Smooth muscle cell (in vitro differentiated cells): ENCODE results near the gene ZDHHC8. TPM values are rescaled to one million over a fixed set of nuclear protein-coding genes. Genes with fewer than 3 reads are reported as not detected.

Experiments used
- DNase-seq: peaks from one replicate; lab custom pipeline; 2025; ENCODE audit not compliant: unreplicated experiment; lab: John Stamatoyannopoulos, UW
- H2AFZ ChIP-seq: fragments of 200-600 bp; sonication (generic); 2 replicates; pipeline ENCODE4 v1.6.0; 2016; ENCODE audit warnings: antibody characterized with exemption, low read depth, mild to moderate bottlenecking
- H3F3A ChIP-seq: fragments of 200-600 bp; sonication (generic); 2 replicates; pipeline ENCODE4 v1.6.0; 2017; ENCODE audit warnings: antibody characterized with exemption, low read depth
- H3K27ac ChIP-seq: fragments of 200-600 bp; sonication (generic); 2 replicates; pipeline ENCODE4 v1.5.1; 2016; ENCODE audit warnings: low read depth, mild to moderate bottlenecking
- H3K27me3 ChIP-seq: fragments of 200-600 bp; sonication (generic); 2 replicates; pipeline ENCODE4 v1.6.1; 2016; ENCODE audit warnings: low read depth, mild to moderate bottlenecking
- H3K36me3 ChIP-seq: fragments of 200-600 bp; sonication (generic); 2 replicates; pipeline ENCODE4 v1.5.1; 2016; ENCODE audit warnings: low read depth
- H3K4me1 ChIP-seq: fragments of 200-600 bp; sonication (generic); 2 replicates; pipeline ENCODE4 v1.5.1; 2016; ENCODE audit warnings: low read depth
- H3K4me2 ChIP-seq: fragments of 200-600 bp; sonication (generic); 2 replicates; pipeline ENCODE4 v1.6.0; 2016; ENCODE audit warnings: mild to moderate bottlenecking
- H3K4me3 ChIP-seq: fragments of 200-600 bp; sonication (generic); 2 replicates; pipeline ENCODE4 v1.5.1; 2016; ENCODE audit warnings: mild to moderate bottlenecking
- H3K79me2 ChIP-seq: fragments of 200-600 bp; sonication (generic); 2 replicates; pipeline ENCODE4 v1.6.0; 2016; ENCODE audit warnings: low read depth, mild to moderate bottlenecking
- H3K9ac ChIP-seq: fragments of 200-600 bp; sonication (generic); 2 replicates; pipeline ENCODE4 v1.6.0; 2016; ENCODE audit warnings: low read depth
- H3K9me3 ChIP-seq: fragments of 200-600 bp; sonication (generic); replicated peaks from 2 replicates; pipeline ENCODE4 v1.5.1; 2016; ENCODE audit warnings: low read depth
- H4K20me1 ChIP-seq: fragments of 200-600 bp; sonication (generic); 2 replicates; pipeline ENCODE4 v1.6.0; 2016; ENCODE audit warnings: low read depth
- WGBS: methylation state at CpG from one replicate; pipeline ENCODE4 v1.1.7; 2016; ENCODE audit warnings: low lambda C conversion rate; 5-methylcytosine and 5-hydroxymethylcytosine counted together
- polyA plus RNA-seq: library from polyadenylated mRNA; unstranded; fragments of >200 nt; fragmentation: Nextera tagmentation; extraction: Ambion mirVana; gene quantifications from 2 replicates; pipeline ENCODE4 v1.2.1, GENCODE V29; 2016
- total RNA-seq: library from RNA; depleted of rRNA; stranded (reverse); fragments of >200 nt; gene quantifications from 2 replicates; pipeline ENCODE4 v1.2.3, GENCODE V29; 2014
- TF ChIP-seq, protein P1 (sequence below): fragments of 200-600 bp; sonication (generic); IDR thresholded peaks from 2 replicates; pipeline ENCODE4 v1.5.1; 2017; ENCODE audit warnings: borderline replicate concordance, mild to moderate bottlenecking, antibody characterized with exemption; ENCODE audit not compliant: insufficient read depth, poor library complexity, severe bottlenecking

Gene ZDHHC8
- total and polyA plus RNA-seq, 2 experiments from 2014 or later = 12.7 to 53.9 TPM

DNA sequence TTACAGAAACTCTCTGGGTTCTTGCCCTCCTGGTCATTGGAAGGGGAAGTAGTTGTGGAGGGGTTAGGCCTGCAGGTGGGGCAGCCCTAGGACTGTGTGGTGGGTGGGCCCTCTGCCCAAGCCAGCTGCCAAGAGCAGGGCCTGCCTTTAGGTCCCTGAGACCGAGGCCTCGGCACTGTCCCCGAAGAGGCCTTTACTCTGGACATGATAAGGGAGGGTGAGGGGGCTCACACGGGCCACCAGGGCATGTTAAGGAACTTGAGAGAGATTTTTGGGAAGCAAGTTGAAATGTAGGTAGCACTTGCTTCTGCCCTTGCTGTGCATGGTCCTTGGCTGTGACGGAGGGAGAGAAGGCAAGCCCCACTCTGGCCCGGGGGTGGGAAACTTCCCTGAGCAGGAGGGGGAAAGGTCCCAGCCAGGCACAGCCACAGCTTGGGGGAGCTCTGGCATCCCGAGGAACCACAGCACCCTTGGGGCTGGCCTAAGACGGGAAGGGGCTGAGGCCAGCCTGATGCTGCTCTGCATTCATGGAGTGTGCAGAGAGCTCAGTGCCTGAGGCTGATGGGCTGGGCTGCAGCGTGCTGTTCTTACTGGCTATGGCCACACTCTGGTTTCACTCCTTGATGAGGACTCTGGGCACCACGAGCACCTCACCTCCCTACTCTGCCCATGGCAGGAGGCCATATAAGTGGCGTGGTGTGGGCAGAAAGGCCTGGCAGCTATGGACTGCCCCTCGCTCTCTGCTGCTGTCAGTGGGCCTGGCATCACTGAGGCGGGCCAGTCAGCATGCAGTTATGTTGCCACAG is 23.4 kb upstream of the ZDHHC8 start:
- Histone ChIP-seq H2AFZ (no peak overlapping the region), H4K20me1 (peaks cover 41% of the 10 kb centered on the region), H3K4me2 (no peak overlapping the region), H3F3A (no peaks in the 10 kb centered on the region), H3K4me1 (no peaks in the 10 kb centered on the region), H3K79me2 (peaks cover 3% of the 10 kb centered on the region), H3K9me3 (no peaks in the 10 kb centered on the region), H3K27ac (no peak overlapping the region), H3K36me3 (no peaks in the 10 kb centered on the region), H3K4me3 (no peak overlapping the region), H3K9ac (no peak overlapping the region), H3K27me3 (no peaks in the 10 kb centered on the region)
- no peak for DNase-seq
- WGBS = 93% methylated on average over 13 of the region's 13 CpGs
- TF ChIP-seq, protein P1, sequence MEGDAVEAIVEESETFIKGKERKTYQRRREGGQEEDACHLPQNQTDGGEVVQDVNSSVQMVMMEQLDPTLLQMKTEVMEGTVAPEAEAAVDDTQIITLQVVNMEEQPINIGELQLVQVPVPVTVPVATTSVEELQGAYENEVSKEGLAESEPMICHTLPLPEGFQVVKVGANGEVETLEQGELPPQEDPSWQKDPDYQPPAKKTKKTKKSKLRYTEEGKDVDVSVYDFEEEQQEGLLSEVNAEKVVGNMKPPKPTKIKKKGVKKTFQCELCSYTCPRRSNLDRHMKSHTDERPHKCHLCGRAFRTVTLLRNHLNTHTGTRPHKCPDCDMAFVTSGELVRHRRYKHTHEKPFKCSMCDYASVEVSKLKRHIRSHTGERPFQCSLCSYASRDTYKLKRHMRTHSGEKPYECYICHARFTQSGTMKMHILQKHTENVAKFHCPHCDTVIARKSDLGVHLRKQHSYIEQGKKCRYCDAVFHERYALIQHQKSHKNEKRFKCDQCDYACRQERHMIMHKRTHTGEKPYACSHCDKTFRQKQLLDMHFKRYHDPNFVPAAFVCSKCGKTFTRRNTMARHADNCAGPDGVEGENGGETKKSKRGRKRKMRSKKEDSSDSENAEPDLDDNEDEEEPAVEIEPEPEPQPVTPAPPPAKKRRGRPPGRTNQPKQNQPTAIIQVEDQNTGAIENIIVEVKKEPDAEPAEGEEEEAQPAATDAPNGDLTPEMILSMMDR = no peak

DNA sequence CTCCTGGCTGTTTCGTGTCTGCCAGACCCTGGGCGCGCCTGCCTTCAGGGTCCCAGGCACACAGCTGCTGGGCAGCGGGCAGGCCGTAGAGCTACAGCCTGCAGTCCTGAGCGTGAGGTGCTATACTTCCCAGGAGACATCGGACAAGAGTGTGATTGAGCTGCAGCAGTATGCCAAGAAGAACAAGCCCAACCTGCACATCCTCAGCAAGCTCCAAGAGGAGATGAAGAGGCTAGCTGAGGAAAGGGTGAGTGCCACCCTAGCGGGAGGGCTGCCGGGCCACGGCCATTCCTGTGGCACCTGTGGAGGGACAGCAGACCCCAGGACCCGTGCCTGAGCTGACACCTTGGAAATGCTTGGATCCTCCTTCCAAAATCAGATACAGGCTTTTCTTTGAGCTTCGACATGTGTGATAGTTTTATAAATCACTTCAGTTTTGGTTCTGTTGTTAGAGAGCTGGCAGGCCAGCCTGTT is 22.8 kb upstream of the ZDHHC8 start:
- no peaks in the 10 kb centered on the region for H3K27me3 ChIP-seq
- H2AFZ ChIP-seq = no peak overlapping the region
- no peaks in the 10 kb centered on the region for H3K79me2 ChIP-seq
- no peak for DNase-seq
- H3K27ac ChIP-seq = no peak overlapping the region
- no peaks in the 10 kb centered on the region for H3K36me3 ChIP-seq
- no peaks in the 10 kb centered on the region for H3K4me1 ChIP-seq
- TF ChIP-seq, protein P1 = no peak
- 92% methylated on average over 12 of the region's 12 CpGs for WGBS
- peaks cover 34% of the 10 kb centered on the region for H4K20me1 ChIP-seq
- H3K9ac ChIP-seq = no peak overlapping the region
- H3F3A ChIP-seq = no peaks in the 10 kb centered on the region
- H3K4me2 ChIP-seq = no peak overlapping the region
- no peak overlapping the region for H3K4me3 ChIP-seq
- no peaks in the 10 kb centered on the region for H3K9me3 ChIP-seq

DNA sequence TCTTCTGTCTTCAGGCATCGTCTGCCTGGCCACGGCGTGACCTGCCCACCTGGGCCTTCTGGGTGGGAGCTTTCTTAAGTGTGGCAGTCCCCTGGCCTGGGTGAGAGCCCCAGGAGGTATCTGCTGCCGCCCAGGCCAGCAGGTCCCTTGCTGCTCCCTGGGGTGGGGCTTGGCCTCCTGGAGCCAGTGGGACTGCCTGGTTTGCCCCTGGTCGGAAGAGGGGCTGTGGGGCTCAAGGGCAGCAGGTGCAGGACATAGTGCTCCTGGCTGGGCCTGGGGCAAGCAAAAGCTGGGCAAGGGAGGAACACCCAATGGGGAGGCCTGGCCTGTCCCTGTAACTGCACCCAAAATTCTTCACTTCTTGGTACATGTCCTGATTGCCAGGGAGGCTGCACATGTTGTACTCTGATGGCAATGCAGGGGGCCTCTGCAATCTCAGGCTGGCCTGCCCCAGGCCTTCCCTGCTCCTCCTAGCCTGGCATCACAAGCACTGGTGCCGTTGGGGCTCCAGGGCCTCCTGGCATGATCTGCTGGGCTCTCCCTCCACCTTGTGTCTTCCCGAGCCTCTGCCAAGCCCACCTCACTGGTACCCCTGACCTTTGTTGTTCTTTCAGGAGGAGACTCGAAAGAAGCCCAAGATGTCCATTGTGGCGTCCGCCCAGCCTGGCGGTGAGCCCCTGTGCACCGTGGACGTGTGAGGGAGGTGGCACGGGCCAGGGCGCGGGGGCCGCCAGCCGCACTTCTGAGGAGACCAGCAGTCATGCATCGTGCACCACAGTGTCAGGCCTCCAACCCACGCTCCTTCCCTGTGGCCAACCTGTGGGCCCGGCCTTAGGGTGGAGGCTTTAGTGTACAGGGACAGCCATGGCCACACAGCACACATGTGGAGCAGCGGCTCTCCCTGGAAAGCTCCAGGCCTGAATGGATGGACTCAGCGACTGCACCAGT is 21.9 kb upstream of the ZDHHC8 start:
- 96% methylated on average over 23 of the region's 23 CpGs for WGBS
- peaks cover 28% of the 10 kb centered on the region for H4K20me1 ChIP-seq
- H3K79me2 ChIP-seq = no peaks in the 10 kb centered on the region
- no peaks in the 10 kb centered on the region for H3K27me3 ChIP-seq
- no peaks in the 10 kb centered on the region for H3K36me3 ChIP-seq
- no peak overlapping the region for H3K4me2 ChIP-seq
- no peaks in the 10 kb centered on the region for H3F3A ChIP-seq
- no peak overlapping the region for H2AFZ ChIP-seq
- H3K27ac ChIP-seq = no peak overlapping the region
- no peak overlapping the region for H3K9ac ChIP-seq
- H3K4me1 ChIP-seq = no peaks in the 10 kb centered on the region
- H3K4me3 ChIP-seq = no peak overlapping the region
- H3K9me3 ChIP-seq = no peaks in the 10 kb centered on the region
- DNase-seq = no peak
- TF ChIP-seq, protein P1 = no peak
